GF-D8 (cell line): ENCODE measurements around the gene SNRNP40.

Experiments
- DNase-seq: peaks from one replicate; lab custom pipeline; 2025; lab: John Stamatoyannopoulos, UW

The SNRNP40 gene

GRCh38 chr1:31231802-31232201, 64.8 kb downstream of the SNRNP40 start:
- no peak for DNase-seq

- no peak for DNase-seq
These were observed 66.2 kb downstream of the SNRNP40 start for GRCh38 chr1:31230378-31230777.

- no peak for DNase-seq
These were observed 67.6 kb downstream of the SNRNP40 start for GRCh38 chr1:31228986-31229385.

GRCh38 chr1:31227891-31228568, 68.6 kb downstream of the SNRNP40 start:
- no peak for DNase-seq

GRCh38 chr1:31224068-31224467, 72.5 kb downstream of the SNRNP40 start:
- no peak for DNase-seq

- no peak for DNase-seq
These were observed 74.4 kb downstream of the SNRNP40 start for GRCh38 chr1:31222176-31222575.

GRCh38 chr1:31221072-31221471, 75.5 kb downstream of the SNRNP40 start:
- no peak for DNase-seq

GRCh38 chr1:31219489-31219888, 77.1 kb downstream of the SNRNP40 start:
- DNase-seq: no peak

- DNase-seq: no peak
These were observed 77.9 kb downstream of the SNRNP40 start for GRCh38 chr1:31218705-31219104.

- DNase-seq: no peak
These were observed 80.6 kb downstream of the SNRNP40 start for GRCh38 chr1:31216016-31216415.

GRCh38 chr1:31215065-31215570, 81.5 kb downstream of the SNRNP40 start:
- no peak for DNase-seq

- no peak for DNase-seq
These were observed 82.1 kb downstream of the SNRNP40 start for GRCh38 chr1:31214316-31215064.
